Spleen (tissue), 7 donors: ENCODE measurements around the gene ARAP3.

Experiments
- POLR2A ChIP-seq, 3 donors: fragments of 450-650 bp; IDR thresholded peaks; one replicate each; pipeline ENCODE4 v1.5.1; 2017; ENCODE audit warnings: antibody characterized with exemption in 3 of 3, mild to moderate bottlenecking in 1 of 3
- POLR2AphosphoS5 ChIP-seq, 3 donors: sonication (generic); formaldehyde crosslinking; IDR thresholded peaks; one replicate each; pipeline ENCODE4 v1.5.1; 2017; ENCODE audit warnings: antibody characterized with exemption in 3 of 3
- TF ChIP-seq, protein P1 (sequence below), 11 experiments: fragments of 200-600 bp in 7 of 11; fragments of 450-650 bp in 4 of 11; sonication (generic) in 4 of 11; IDR thresholded peaks in 8 of 11; conservative IDR thresholded peaks in 3 of 11; 1 replicate in 7 of 11; 2 replicates in 4 of 11; pipeline versions ENCODE4 v1.4.0 to v1.8.0; 2016 to 2021; ENCODE audit warnings: antibody characterized with exemption in 11 of 11, inconsistent platforms in 4 of 11, mild to moderate bottlenecking in 1 of 11
- donor health status: DM: no; HTN: no; CAD: no; lungs with moderate emphysema.
- donor health status: DM: no; HTN: no; CAD: no.
- donor health status: DM: no; HTN: no; CAD: no.

DNA sequence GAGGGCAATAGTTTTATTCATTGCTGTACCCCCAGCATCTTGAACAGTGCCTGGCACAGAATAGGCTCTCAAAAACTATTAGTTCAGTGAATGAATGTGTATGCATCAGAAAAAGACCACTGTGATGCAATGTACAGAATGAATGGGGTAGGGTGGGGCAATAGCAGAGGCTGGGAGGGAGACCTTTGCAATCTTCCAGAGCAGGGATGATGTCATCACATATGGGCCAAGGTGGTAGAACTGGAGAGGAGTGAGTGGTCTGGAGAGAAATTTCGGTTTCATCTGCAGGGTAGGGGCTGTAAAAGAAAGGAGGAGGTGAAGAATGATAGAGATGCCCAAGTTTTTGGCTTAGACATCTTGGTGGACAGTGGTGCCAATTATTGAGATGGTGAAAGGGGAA lies 23.4 kb upstream of the ARAP3 start:
- TF ChIP-seq POLR2A (IDR thresholded peaks at IDR 0.05) (no peak), POLR2AphosphoS5 (IDR thresholded peaks at IDR 0.05) (no peak)
- TF ChIP-seq, protein P1, sequence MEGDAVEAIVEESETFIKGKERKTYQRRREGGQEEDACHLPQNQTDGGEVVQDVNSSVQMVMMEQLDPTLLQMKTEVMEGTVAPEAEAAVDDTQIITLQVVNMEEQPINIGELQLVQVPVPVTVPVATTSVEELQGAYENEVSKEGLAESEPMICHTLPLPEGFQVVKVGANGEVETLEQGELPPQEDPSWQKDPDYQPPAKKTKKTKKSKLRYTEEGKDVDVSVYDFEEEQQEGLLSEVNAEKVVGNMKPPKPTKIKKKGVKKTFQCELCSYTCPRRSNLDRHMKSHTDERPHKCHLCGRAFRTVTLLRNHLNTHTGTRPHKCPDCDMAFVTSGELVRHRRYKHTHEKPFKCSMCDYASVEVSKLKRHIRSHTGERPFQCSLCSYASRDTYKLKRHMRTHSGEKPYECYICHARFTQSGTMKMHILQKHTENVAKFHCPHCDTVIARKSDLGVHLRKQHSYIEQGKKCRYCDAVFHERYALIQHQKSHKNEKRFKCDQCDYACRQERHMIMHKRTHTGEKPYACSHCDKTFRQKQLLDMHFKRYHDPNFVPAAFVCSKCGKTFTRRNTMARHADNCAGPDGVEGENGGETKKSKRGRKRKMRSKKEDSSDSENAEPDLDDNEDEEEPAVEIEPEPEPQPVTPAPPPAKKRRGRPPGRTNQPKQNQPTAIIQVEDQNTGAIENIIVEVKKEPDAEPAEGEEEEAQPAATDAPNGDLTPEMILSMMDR (IDR thresholded peaks at IDR 0.05 in 8 of 11, conservative IDR thresholded peaks at IDR 0.05 in 3 of 11) = no peak
